A549 (cell line): ENCODE results near the gene SPRR3. TPM values are rescaled to one million over a fixed set of nuclear protein-coding genes. Genes with fewer than 3 reads are reported as not detected.

ENCODE experiments used
- ATAC-seq, 2 experiments: fragments of 200-7000 bp in 1 of 2; fragments of >200 bp in 1 of 2; cut with Nextera tagmentation in 1 of 2; cut with Tn5 transposase in 1 of 2; 3 replicates each; pipeline versions ENCODE4 v1.8.0 to v1.9.1; 2018 to 2020; ENCODE audit warnings: mild to moderate bottlenecking in 1 of 2, moderate library complexity in 1 of 2
- CTCF ChIA-PET: fragments of 300-600 bp; sonication (Branson Sonifier 250); formaldehyde crosslinking; extraction: SDS; loops from one replicate; lab custom pipeline; 2021; ENCODE audit warnings: antibody characterized with exemption, inconsistent platforms; lab: Yijun Ruan, JAX
- POLR2A ChIA-PET: fragments of 350-600 bp; formaldehyde crosslinking; extraction: SDS; loops from one replicate; lab custom pipeline; 2021; ENCODE audit warnings: antibody characterized with exemption, inconsistent platforms; lab: Yijun Ruan, JAX
- DNase-seq, 2 experiments: peaks; one replicate each; pipeline versions ENCODE4 v3.0.0 to v3.0.0-alpha.2; 2011 to 2016; ENCODE audit warnings: low read depth in 1 of 2, low spot score in 1 of 2
- FAIRE-seq: peaks from 2 replicates; lab custom pipeline; 2011; peaks lifted over from hg19 to GRCh38; lab: Jason Lieb, UNC
- H3K27ac ChIP-seq, 2 experiments: fragments of >200 bp; sonication (Bioruptor Twin); formaldehyde crosslinking; 3 replicates each; pipeline ENCODE4 v1.5.1; 2016 to 2017
- H3K4me1 ChIP-seq: fragments of >200 bp; sonication (Bioruptor Twin); formaldehyde crosslinking; 3 replicates; pipeline ENCODE4 v1.6.1; 2016
- H3K4me2 ChIP-seq: fragments of >200 bp; sonication (Bioruptor Twin); formaldehyde crosslinking; 3 replicates; pipeline ENCODE4 v1.6.1; 2016
- H3K4me3 ChIP-seq: fragments of >200 bp; sonication (Bioruptor Twin); formaldehyde crosslinking; 3 replicates; pipeline ENCODE4 v1.5.1; 2016
- H3K9me3 ChIP-seq: fragments of >200 bp; sonication (Bioruptor Twin); formaldehyde crosslinking; 3 replicates; pipeline ENCODE4 v1.6.1; 2016
- CBX2 ChIP-seq: fragments of 200-600 bp; sonication (generic); IDR thresholded peaks from 2 replicates; pipeline ENCODE4 v1.6.1; 2016; ENCODE audit warnings: low read depth, mild to moderate bottlenecking, borderline replicate concordance
- CBX8 ChIP-seq: fragments of 200-600 bp; sonication (generic); IDR thresholded peaks from 2 replicates; pipeline ENCODE4 v1.6.1; 2016
- CHD4 ChIP-seq: fragments of 200-600 bp; sonication (generic); IDR thresholded peaks from 2 replicates; pipeline ENCODE4 v1.6.1; 2016; ENCODE audit warnings: antibody characterized with exemption, mild to moderate bottlenecking, borderline replicate concordance
- CTCF ChIP-seq: fragments of >200 bp; sonication (Bioruptor Twin); formaldehyde crosslinking; IDR thresholded peaks from 3 replicates; pipeline ENCODE4 v1.5.1; 2016
- E2F6 ChIP-seq: IDR thresholded peaks from 2 replicates; pipeline ENCODE4 v1.6.1; 2012; ENCODE audit warnings: low read depth, borderline replicate concordance
- HMGXB4 ChIP-seq: fragments of 250-450 bp; sonication (Bioruptor Pico); IDR thresholded peaks from 2 replicates; pipeline ENCODE4 v1.5.0; 2021; ENCODE audit warnings: mild to moderate bottlenecking, moderate library complexity, borderline replicate concordance
- HOXB5 ChIP-seq: fragments of 250-450 bp; sonication (Bioruptor Pico); IDR thresholded peaks from 2 replicates; pipeline ENCODE4 v1.5.0; 2020; ENCODE audit warnings: mild to moderate bottlenecking, moderate library complexity
- JUN ChIP-seq, 2 experiments: fragments of >200 bp; sonication (Bioruptor Twin); formaldehyde crosslinking; IDR thresholded peaks; 2 replicates in 1 of 2; 3 replicates in 1 of 2; pipeline ENCODE4 v1.6.1; 2016 to 2017
- JUNB ChIP-seq: fragments of >200 bp; sonication (Bioruptor Twin); formaldehyde crosslinking; IDR thresholded peaks from 2 replicates; pipeline ENCODE4 v1.6.1; 2016
- KDM1A ChIP-seq: fragments of 200-600 bp; sonication (generic); IDR thresholded peaks from 2 replicates; pipeline ENCODE4 v1.6.1; 2016; ENCODE audit warnings: low read depth, mild to moderate bottlenecking
- MAZ ChIP-seq: fragments of 150-350 bp; IDR thresholded peaks from 2 replicates; pipeline ENCODE4 v1.6.1; 2014; ENCODE audit warnings: antibody characterized with exemption, low read depth, low read length, borderline replicate concordance
- POLR2AphosphoS2 ChIP-seq: conservative IDR thresholded peaks from 2 replicates; pipeline ENCODE4 v1.6.1; 2012; ENCODE audit warnings: low read length, improper control_type of control experiment, inconsistent platforms
- RNF2 ChIP-seq: fragments of 200-600 bp; sonication (generic); IDR thresholded peaks from 2 replicates; pipeline ENCODE4 v1.6.1; 2016; ENCODE audit warnings: low read depth, mild to moderate bottlenecking, antibody characterized with exemption, moderate library complexity, borderline replicate concordance
- SMC3 ChIP-seq: fragments of >200 bp; sonication (Bioruptor Twin); formaldehyde crosslinking; IDR thresholded peaks from 3 replicates; pipeline ENCODE4 v1.6.1; 2018; ENCODE audit warnings: inconsistent platforms
- TP53 ChIP-seq: fragments of 250-450 bp; sonication (Bioruptor Pico); IDR thresholded peaks from 2 replicates; pipeline ENCODE4 v1.5.0; 2021; ENCODE audit warnings: mild to moderate bottlenecking, moderate library complexity
- ZFP36 ChIP-seq: fragments of 450-650 bp; IDR thresholded peaks from 2 replicates; pipeline ENCODE4 v1.6.1; 2014; ENCODE audit warnings: borderline replicate concordance; ENCODE audit not compliant: partially characterized antibody
- ZNF302 ChIP-seq: fragments of 250-450 bp; sonication (Bioruptor Pico); IDR thresholded peaks from 2 replicates; pipeline ENCODE4 v1.9.0; 2021; ENCODE audit warnings: inconsistent platforms, mild to moderate bottlenecking, moderate library complexity
- polyA plus RNA-seq, 4 experiments: library from polyadenylated mRNA; depleted of rRNA in 3 of 4; stranded (reverse); fragments of >200 nt; fragmentation: RNase III in 1 of 4; extraction: RNeasy Plus Mini Kit Qiagen cat#74134 plus additional on column Dnase treatment in 1 of 4; gene quantifications; 2 replicates in 3 of 4; 3 replicates in 1 of 4; pipeline ENCODE4 v1.2.3, GENCODE V29; 2011 to 2017
- TF ChIP-seq, protein P1 (sequence below): IDR thresholded peaks from 2 replicates; pipeline ENCODE4 v1.6.1; 2012
- TF ChIP-seq, protein P2 (sequence below): fragments of 150-350 bp; IDR thresholded peaks from 2 replicates; pipeline ENCODE4 v1.6.1; 2014; ENCODE audit warnings: low read depth, mild to moderate bottlenecking, low read length

Gene SPRR3
- polyA plus RNA-seq, 2 of the 4 experiments (the other 2 are of a cell fraction) = not detected

- TF ChIP-seq ZFP36 = no peak
- no peak for TF ChIP-seq CBX8
- no peak for TF ChIP-seq TP53 (CRISPR knock-in tag)
- no peak for TF ChIP-seq JUNB
- TF ChIP-seq MAZ = no peak
- no peak for TF ChIP-seq HMGXB4 (CRISPR knock-in tag)
- TF ChIP-seq RNF2 = no peak
- TF ChIP-seq ZNF302 (CRISPR knock-in tag) = no peak
- TF ChIP-seq CHD4 = no peak
Measured at GRCh38 chr1:153028766-153029165, 27.2 kb downstream of the SPRR3 start (continued).

- H3K4me2 ChIP-seq = no peak within 1 kb of the TSS
- H3K27ac ChIP-seq = no peak within 1 kb of the TSS
- CTCF ChIA-PET = no interaction called here
Measured at GRCh38 chr1:153030895-153031294, 29.3 kb downstream of the SPRR3 start, which contains the start of gene SPRR1B. TSS of gene SPRR1B (plus strand) at chr1:153031203. CDS start at chr1:153032346, 1,143 bp downstream.

More at GRCh38 chr1:153030895-153031294, 29.3 kb downstream of the SPRR3 start, which contains the start of gene SPRR1B:
- no peaks in the 10 kb centered on the region for H3K9me3 ChIP-seq
- TF ChIP-seq, protein P1, sequence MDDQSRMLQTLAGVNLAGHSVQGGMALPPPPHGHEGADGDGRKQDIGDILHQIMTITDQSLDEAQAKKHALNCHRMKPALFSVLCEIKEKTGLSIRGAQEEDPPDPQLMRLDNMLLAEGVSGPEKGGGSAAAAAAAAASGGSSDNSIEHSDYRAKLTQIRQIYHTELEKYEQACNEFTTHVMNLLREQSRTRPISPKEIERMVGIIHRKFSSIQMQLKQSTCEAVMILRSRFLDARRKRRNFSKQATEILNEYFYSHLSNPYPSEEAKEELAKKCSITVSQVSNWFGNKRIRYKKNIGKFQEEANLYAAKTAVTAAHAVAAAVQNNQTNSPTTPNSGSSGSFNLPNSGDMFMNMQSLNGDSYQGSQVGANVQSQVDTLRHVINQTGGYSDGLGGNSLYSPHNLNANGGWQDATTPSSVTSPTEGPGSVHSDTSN = no peak
- TF ChIP-seq HMGXB4 (CRISPR knock-in tag) (no peak), CTCF (no peak), POLR2AphosphoS2 (no peak), E2F6 (no peak), JUN (IDR thresholded peaks at IDR 0.05) (no peak), KDM1A (no peak), HOXB5 (no peak), CBX2 (no peak), SMC3 (no peak)
- TF ChIP-seq, protein P2, sequence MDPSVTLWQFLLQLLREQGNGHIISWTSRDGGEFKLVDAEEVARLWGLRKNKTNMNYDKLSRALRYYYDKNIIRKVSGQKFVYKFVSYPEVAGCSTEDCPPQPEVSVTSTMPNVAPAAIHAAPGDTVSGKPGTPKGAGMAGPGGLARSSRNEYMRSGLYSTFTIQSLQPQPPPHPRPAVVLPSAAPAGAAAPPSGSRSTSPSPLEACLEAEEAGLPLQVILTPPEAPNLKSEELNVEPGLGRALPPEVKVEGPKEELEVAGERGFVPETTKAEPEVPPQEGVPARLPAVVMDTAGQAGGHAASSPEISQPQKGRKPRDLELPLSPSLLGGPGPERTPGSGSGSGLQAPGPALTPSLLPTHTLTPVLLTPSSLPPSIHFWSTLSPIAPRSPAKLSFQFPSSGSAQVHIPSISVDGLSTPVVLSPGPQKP = no peak
- no peaks in the 10 kb centered on the region for H3K4me1 ChIP-seq
- FAIRE-seq (no peak), ATAC-seq (no peak), DNase-seq (no peak)
- POLR2A ChIA-PET = no interaction called here
- no peak within 1 kb of the TSS for H3K4me3 ChIP-seq
